Parathyroid adenoma (tissue), 2 donors: ENCODE measurements around the gene TCL1B.
A peak's percentile ranks its signal among the peaks of the same experiment; 100 is the strongest.

Experiments used
- H2AFZ ChIP-seq: fragments of 300-600 bp; sonication (generic); one replicate; pipeline ENCODE4 v1.7.0; 2017; ENCODE audit warnings: antibody characterized with exemption, mild to moderate bottlenecking
- H3K27ac ChIP-seq: fragments of 300-600 bp; sonication (generic); one replicate; pipeline ENCODE4 v1.7.0; 2017
- H3K27me3 ChIP-seq: fragments of 300-600 bp; sonication (generic); one replicate; pipeline ENCODE4 v1.7.0; 2017; ENCODE audit warnings: low read length; ENCODE audit not compliant: control insufficient read depth, insufficient read depth
- H3K36me3 ChIP-seq: fragments of 300-600 bp; sonication (generic); one replicate; pipeline ENCODE4 v1.7.0; 2017; ENCODE audit warnings: low read length; ENCODE audit not compliant: control insufficient read depth, insufficient read depth
- H3K4me1 ChIP-seq: fragments of 300-600 bp; sonication (generic); one replicate; pipeline ENCODE4 v1.7.0; 2017; ENCODE audit warnings: control low read depth
- H3K4me2 ChIP-seq: fragments of 300-600 bp; sonication (generic); one replicate; pipeline ENCODE4 v1.7.0; 2017; ENCODE audit warnings: low read length
- H3K4me3 ChIP-seq: fragments of 300-600 bp; sonication (generic); one replicate; pipeline ENCODE4 v1.7.0; 2017; ENCODE audit warnings: low read depth, low read length
- H3K79me2 ChIP-seq: fragments of 300-600 bp; sonication (generic); one replicate; pipeline ENCODE4 v1.7.0; 2017; ENCODE audit warnings: control low read depth
- H3K9ac ChIP-seq: fragments of 300-600 bp; sonication (generic); one replicate; pipeline ENCODE4 v1.7.0; 2017; ENCODE audit warnings: mild to moderate bottlenecking
- H3K9me3 ChIP-seq: fragments of 300-600 bp; sonication (generic); one replicate; pipeline ENCODE4 v1.7.0; 2017; ENCODE audit warnings: low read length; ENCODE audit not compliant: control insufficient read depth
- TF ChIP-seq, protein P1 (sequence below): fragments of 300-600 bp; sonication (generic); IDR thresholded peaks from one replicate; pipeline ENCODE4 v1.7.0; 2017; ENCODE audit warnings: antibody characterized with exemption, mild to moderate bottlenecking
- donor health status: primary hyperparathyroidism.

TCL1B gene

GRCh38 chr14:95649230-95649629, 37.0 kb upstream of the TCL1B start:
- no peak overlapping the region for H3K27ac ChIP-seq
- H3K4me1 ChIP-seq: peaks cover 23% of the 10 kb centered on the region
- no peaks in the 10 kb centered on the region for H3K27me3 ChIP-seq
- H3K9ac ChIP-seq: no peak overlapping the region
- H2AFZ ChIP-seq: no peak overlapping the region
- no peaks in the 10 kb centered on the region for H3K9me3 ChIP-seq
- no peak overlapping the region for H3K4me3 ChIP-seq
- TF ChIP-seq, protein P1, sequence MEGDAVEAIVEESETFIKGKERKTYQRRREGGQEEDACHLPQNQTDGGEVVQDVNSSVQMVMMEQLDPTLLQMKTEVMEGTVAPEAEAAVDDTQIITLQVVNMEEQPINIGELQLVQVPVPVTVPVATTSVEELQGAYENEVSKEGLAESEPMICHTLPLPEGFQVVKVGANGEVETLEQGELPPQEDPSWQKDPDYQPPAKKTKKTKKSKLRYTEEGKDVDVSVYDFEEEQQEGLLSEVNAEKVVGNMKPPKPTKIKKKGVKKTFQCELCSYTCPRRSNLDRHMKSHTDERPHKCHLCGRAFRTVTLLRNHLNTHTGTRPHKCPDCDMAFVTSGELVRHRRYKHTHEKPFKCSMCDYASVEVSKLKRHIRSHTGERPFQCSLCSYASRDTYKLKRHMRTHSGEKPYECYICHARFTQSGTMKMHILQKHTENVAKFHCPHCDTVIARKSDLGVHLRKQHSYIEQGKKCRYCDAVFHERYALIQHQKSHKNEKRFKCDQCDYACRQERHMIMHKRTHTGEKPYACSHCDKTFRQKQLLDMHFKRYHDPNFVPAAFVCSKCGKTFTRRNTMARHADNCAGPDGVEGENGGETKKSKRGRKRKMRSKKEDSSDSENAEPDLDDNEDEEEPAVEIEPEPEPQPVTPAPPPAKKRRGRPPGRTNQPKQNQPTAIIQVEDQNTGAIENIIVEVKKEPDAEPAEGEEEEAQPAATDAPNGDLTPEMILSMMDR: no peak
- no peak overlapping the region for H3K4me2 ChIP-seq
- H3K79me2 ChIP-seq: no peaks in the 10 kb centered on the region
- no peaks in the 10 kb centered on the region for H3K36me3 ChIP-seq

- no peaks in the 10 kb centered on the region for H3K79me2 ChIP-seq
- H3K4me1 ChIP-seq: peaks cover 23% of the 10 kb centered on the region
- no peaks in the 10 kb centered on the region for H3K27me3 ChIP-seq
- H3K4me3 ChIP-seq: no peak overlapping the region
- no peaks in the 10 kb centered on the region for H3K36me3 ChIP-seq
- H3K27ac ChIP-seq: no peak overlapping the region
- no peak overlapping the region for H3K4me2 ChIP-seq
- H2AFZ ChIP-seq: no peak overlapping the region
- H3K9me3 ChIP-seq: no peaks in the 10 kb centered on the region
- TF ChIP-seq, protein P1: no peak
- no peak overlapping the region for H3K9ac ChIP-seq
These were observed 35.2 kb upstream of the TCL1B start for GRCh38 chr14:95651028-95651427.

- no peaks in the 10 kb centered on the region for H3K79me2 ChIP-seq
- no peaks in the 10 kb centered on the region for H3K27me3 ChIP-seq
- H3K36me3 ChIP-seq: no peaks in the 10 kb centered on the region
- TF ChIP-seq, protein P1: no peak
- no peak overlapping the region for H3K4me2 ChIP-seq
- peaks cover 21% of the 10 kb centered on the region for H3K4me1 ChIP-seq
- no peak overlapping the region for H3K9ac ChIP-seq
- no peaks in the 10 kb centered on the region for H3K9me3 ChIP-seq
- no peak overlapping the region for H3K4me3 ChIP-seq
- H3K27ac ChIP-seq: peak overlapping the region; percentile 77
- peak overlapping the region; percentile 72 for H2AFZ ChIP-seq
These were observed 34.2 kb upstream of the TCL1B start for GRCh38 chr14:95651821-95652583.

DNA sequence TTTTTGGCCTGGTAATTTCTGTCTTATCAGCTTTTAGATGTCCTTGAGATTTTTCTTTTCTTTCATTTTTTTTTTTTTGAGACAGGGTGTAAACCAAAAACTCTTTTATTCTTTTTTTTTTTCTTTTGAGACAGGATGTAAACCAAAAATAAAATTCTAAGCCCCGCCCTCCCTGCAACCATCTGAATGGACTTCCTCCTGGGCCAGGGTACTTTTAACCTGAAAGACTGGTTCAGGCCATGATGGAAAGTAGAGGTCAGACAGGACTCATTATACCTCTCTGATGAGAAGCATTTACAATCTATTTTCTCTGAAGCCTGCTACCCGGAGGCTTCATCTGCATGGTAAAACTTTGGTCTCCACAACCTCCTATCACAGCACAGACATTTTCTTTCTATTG, 33.5 kb upstream of the TCL1B start:
- Histone ChIP-seq H3K4me2 (no peak overlapping the region), H3K9me3 (no peaks in the 10 kb centered on the region), H3K4me3 (no peak overlapping the region), H2AFZ (peak overlapping the region; percentile 72), H3K4me1 (peaks cover 19% of the 10 kb centered on the region), H3K9ac (no peak overlapping the region), H3K27ac (peak overlapping the region; percentile 77), H3K36me3 (no peaks in the 10 kb centered on the region), H3K27me3 (no peaks in the 10 kb centered on the region), H3K79me2 (no peaks in the 10 kb centered on the region)
- TF ChIP-seq, protein P1: no peak

GRCh38 chr14:95655461-95655860, 30.8 kb upstream of the TCL1B start:
- H3K36me3 ChIP-seq: no peaks in the 10 kb centered on the region
- peaks cover 22% of the 10 kb centered on the region for H3K4me1 ChIP-seq
- no peaks in the 10 kb centered on the region for H3K27me3 ChIP-seq
- no peak overlapping the region for H3K4me3 ChIP-seq
- H3K9me3 ChIP-seq: no peaks in the 10 kb centered on the region
- H2AFZ ChIP-seq: no peak overlapping the region
- no peak overlapping the region for H3K4me2 ChIP-seq
- TF ChIP-seq, protein P1: no peak
- no peak overlapping the region for H3K9ac ChIP-seq
- H3K27ac ChIP-seq: no peak overlapping the region
- no peaks in the 10 kb centered on the region for H3K79me2 ChIP-seq
